Esophagus muscularis mucosa (tissue), 4 donors: ENCODE results near the gene PROK1.

Experiments
- EP300 ChIP-seq: sonication (generic); formaldehyde crosslinking; IDR thresholded peaks from one replicate; pipeline ENCODE4 v1.6.1; 2017; ENCODE audit warnings: antibody characterized with exemption
- POLR2A ChIP-seq: fragments of 450-650 bp; IDR thresholded peaks from one replicate; pipeline ENCODE4 v1.6.1; 2017; ENCODE audit warnings: antibody characterized with exemption, moderate library complexity, mild to moderate bottlenecking, low read depth
- POLR2AphosphoS5 ChIP-seq, 2 donors: sonication (generic); formaldehyde crosslinking; IDR thresholded peaks; one replicate each; pipeline ENCODE4 v1.6.1; 2017; ENCODE audit warnings: antibody characterized with exemption in 2 of 2
- TF ChIP-seq, protein P1 (sequence below), 3 experiments: fragments of 200-600 bp in 2 of 3; fragments of 450-650 bp in 1 of 3; sonication (generic) in 2 of 3; IDR thresholded peaks; one replicate each; pipeline ENCODE4 v1.5.1; 2017 to 2019; ENCODE audit warnings: antibody characterized with exemption in 3 of 3, mild to moderate bottlenecking in 2 of 3, moderate library complexity in 1 of 3

GRCh38 chr1:110420874-110421793 lies 29.8 kb upstream of the PROK1 start:
- TF ChIP-seq, protein P1, sequence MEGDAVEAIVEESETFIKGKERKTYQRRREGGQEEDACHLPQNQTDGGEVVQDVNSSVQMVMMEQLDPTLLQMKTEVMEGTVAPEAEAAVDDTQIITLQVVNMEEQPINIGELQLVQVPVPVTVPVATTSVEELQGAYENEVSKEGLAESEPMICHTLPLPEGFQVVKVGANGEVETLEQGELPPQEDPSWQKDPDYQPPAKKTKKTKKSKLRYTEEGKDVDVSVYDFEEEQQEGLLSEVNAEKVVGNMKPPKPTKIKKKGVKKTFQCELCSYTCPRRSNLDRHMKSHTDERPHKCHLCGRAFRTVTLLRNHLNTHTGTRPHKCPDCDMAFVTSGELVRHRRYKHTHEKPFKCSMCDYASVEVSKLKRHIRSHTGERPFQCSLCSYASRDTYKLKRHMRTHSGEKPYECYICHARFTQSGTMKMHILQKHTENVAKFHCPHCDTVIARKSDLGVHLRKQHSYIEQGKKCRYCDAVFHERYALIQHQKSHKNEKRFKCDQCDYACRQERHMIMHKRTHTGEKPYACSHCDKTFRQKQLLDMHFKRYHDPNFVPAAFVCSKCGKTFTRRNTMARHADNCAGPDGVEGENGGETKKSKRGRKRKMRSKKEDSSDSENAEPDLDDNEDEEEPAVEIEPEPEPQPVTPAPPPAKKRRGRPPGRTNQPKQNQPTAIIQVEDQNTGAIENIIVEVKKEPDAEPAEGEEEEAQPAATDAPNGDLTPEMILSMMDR (IDR thresholded peaks at IDR 0.05): no peak
- TF ChIP-seq POLR2A (no peak), POLR2AphosphoS5 (IDR thresholded peaks at IDR 0.05) (no peak), EP300 (no peak)
